Panc1 (cell line): ENCODE measurements around the gene ATP5PF. TPM values are rescaled to one million over a fixed set of nuclear protein-coding genes. Genes with fewer than 3 reads are reported as not detected.

Experiments used
- ATAC-seq: fragments of 200-7000 bp; cut with Tn5 transposase; 2 replicates; pipeline ENCODE4 v1.9.1; 2020; ENCODE audit warnings: mild to moderate bottlenecking, moderate library complexity
- BruUV-seq: library from RNA; stranded (reverse); fragments of 400-500 nt; replicated peaks from 2 replicates; lab custom pipeline; 2021; lab: Mats Ljungman, UMichigan
- CTCF ChIA-PET: fragments of 300-600 bp; sonication (Branson Sonifier 250); formaldehyde crosslinking; loops from one replicate; lab custom pipeline; 2022; ENCODE audit warnings: antibody characterized with exemption; lab: Charles Lee
- POLR2A ChIA-PET: fragments of 300-600 bp; sonication (Branson Sonifier 250); formaldehyde crosslinking; loops from one replicate; lab custom pipeline; 2022; ENCODE audit warnings: antibody characterized with exemption; lab: Charles Lee
- DNase-seq: peaks from one replicate; pipeline ENCODE4 v3.0.0-alpha.2; 2010; ENCODE audit warnings: low read depth, low spot score
- H3K27ac ChIP-seq: 2 replicates; pipeline ENCODE4 v1.5.1; 2011; ENCODE audit warnings: mild to moderate bottlenecking, low read length, inconsistent platforms
- H3K27me3 ChIP-seq: fragments of 200-500 bp; sonication (Bioruptor generic); 2 replicates; pipeline ENCODE4 v1.6.0; 2014; ENCODE audit warnings: low read length, inconsistent platforms; ENCODE audit not compliant: control insufficient read depth, insufficient read depth
- H3K36me3 ChIP-seq: fragments of 200-500 bp; sonication (Bioruptor generic); 2 replicates; pipeline ENCODE4 v1.5.1; 2014; ENCODE audit warnings: inconsistent platforms, mild to moderate bottlenecking, low read length, moderate library complexity; ENCODE audit not compliant: control insufficient read depth, insufficient read depth
- H3K4me1 ChIP-seq: 2 replicates; pipeline ENCODE4 v1.5.1; 2011; ENCODE audit warnings: inconsistent platforms, mild to moderate bottlenecking, low read length, moderate library complexity; ENCODE audit not compliant: control insufficient read depth, insufficient read depth
- H3K4me3 ChIP-seq, 2 experiments: 2 replicates each; pipeline ENCODE4 v1.5.1; 2011 to 2012; ENCODE audit warnings: low read depth in 2 of 2, low read length in 2 of 2, mild to moderate bottlenecking in 2 of 2, inconsistent platforms in 1 of 2, moderate library complexity in 1 of 2
- H3K9me3 ChIP-seq: fragments of 200-500 bp; sonication (Bioruptor generic); 2 replicates; pipeline ENCODE4 v1.5.1; 2014; ENCODE audit warnings: low read depth, mild to moderate bottlenecking, inconsistent platforms, low read length, moderate library complexity; ENCODE audit not compliant: control insufficient read depth, insufficient read depth
- CTCF ChIP-seq: fragments of 450-650 bp; IDR thresholded peaks from 2 replicates; pipeline ENCODE4 v1.5.1; 2017; ENCODE audit warnings: mild to moderate bottlenecking
- POLR2AphosphoS5 ChIP-seq: IDR thresholded peaks from 2 replicates; pipeline ENCODE4 v1.6.1; 2012; ENCODE audit warnings: mild to moderate bottlenecking, low read depth, low read length, moderate library complexity
- REST ChIP-seq, 2 experiments: IDR thresholded peaks; 2 replicates each; pipeline ENCODE4 v1.6.1; 2011 to 2012; ENCODE audit warnings: low read depth in 2 of 2, control low read depth in 1 of 2, low read length in 1 of 2, mild to moderate bottlenecking in 1 of 2, moderate library complexity in 1 of 2; ENCODE audit not compliant: insufficient read depth in 1 of 2
- SIN3A ChIP-seq: IDR thresholded peaks from 2 replicates; pipeline ENCODE4 v1.6.1; 2012; ENCODE audit warnings: low read depth, mild to moderate bottlenecking, low read length, moderate library complexity, borderline replicate concordance; ENCODE audit not compliant: insufficient read depth
- TCF7L2 ChIP-seq: IDR thresholded peaks from 2 replicates; pipeline ENCODE4 v1.6.1; 2011; ENCODE audit warnings: mild to moderate bottlenecking, low read depth, low read length, inconsistent platforms
- in situ Hi-C: cut with HindIII; loops from 2 replicates; pipeline ENCODE4 v1.10.0; 2016; ENCODE audit warnings: low sequenced_read_pairs, low pct_unique_long_range_greater_than_20kb
- intact Hi-C: fragments of 100-400 bp; cut with micrococcal nuclease; formaldehyde crosslinking; loops from one replicate; pipeline ENCODE4 v1.10.0; 2022; ENCODE audit not compliant: unreplicated experiment
- total RNA-seq: library from RNA; stranded (reverse); gene quantifications from one replicate; pipeline ENCODE4 v1.2.1, GENCODE V29; 2021; ENCODE audit not compliant: unreplicated experiment

The ATP5PF gene
- total RNA-seq, 1 experiment from 2014 or later: 103 TPM

GRCh38 chr21:25735646-25736597 is 1.2 kb upstream of the ATP5PF start:
- DNase-seq: peak; percentile 8
- H3K4me1 ChIP-seq: peaks cover 9% of the 10 kb centered on the region; the same call in 1 of the 2 replicates
- POLR2A ChIA-PET: interaction anchor here (0.5 kb wide), 1 partner anchor 223 kb away, joined by 3 read pairs; no protein-coding TSS in a partner anchor
- ATAC-seq: peak; percentile 82
- peak overlapping the region; percentile 98 for H3K27ac ChIP-seq
- BruUV-seq: no TSS peak
- CTCF ChIA-PET: interaction anchor here (0.5 kb wide), 1 partner anchor 29 kb away, joined by 3 read pairs; no protein-coding TSS in a partner anchor
- TF ChIP-seq REST (IDR thresholded peaks at IDR 0.05; ENCODE audit: insufficient read depth in 1 of 2, low read depth in 2 of 2, low read length in 1 of 2) (no peak), TCF7L2 (no peak), SIN3A (no peak), CTCF (no peak), POLR2AphosphoS5 (no peak)
- H3K4me3 ChIP-seq: peak overlapping the region; percentile 63 to 89
- no peaks in the 10 kb centered on the region for H3K27me3 ChIP-seq
- H3K9me3 ChIP-seq: no peaks in the 10 kb centered on the region
- H3K36me3 ChIP-seq: no peaks in the 10 kb centered on the region; the same call in 1 of the 2 replicates
- intact Hi-C loops: no loop called here
- in situ Hi-C loops: no loop called here

GRCh38 chr21:25734654-25734903 is 125 bp downstream of the ATP5PF start:
- CTCF ChIA-PET: no interaction called here
- H3K4me3 ChIP-seq: peak overlapping the region; percentile 63 to 89
- no peaks in the 10 kb centered on the region for H3K9me3 ChIP-seq
- TF ChIP-seq POLR2AphosphoS5: no peak
- 0 out of 2 replicates have a peak, but pooled peaks have one; percentile 58 for TF ChIP-seq SIN3A
- TF ChIP-seq REST (IDR thresholded peaks at IDR 0.05; ENCODE audit: insufficient read depth in 1 of 2, low read depth in 2 of 2, low read length in 1 of 2): no peak
- peaks cover 9% of the 10 kb centered on the region; the same call in 1 of the 2 replicates for H3K4me1 ChIP-seq
- no peaks in the 10 kb centered on the region for H3K27me3 ChIP-seq
- ATAC-seq: no peak
- DNase-seq: no peak
- in situ Hi-C loops: no loop called here
- intact Hi-C loops: no loop called here
- peak overlapping the region; percentile 98 for H3K27ac ChIP-seq
- POLR2A ChIA-PET: no interaction called here
- no peaks in the 10 kb centered on the region; the same call in 1 of the 2 replicates for H3K36me3 ChIP-seq
- no TSS peak for BruUV-seq
